Mesendoderm (in vitro differentiated cells): ENCODE data around the gene FOXE3.

Experiments used
- DNase-seq: peaks from one replicate; pipeline ENCODE4 v3.0.0; 2013
- H2AK5ac ChIP-seq: 2 replicates; pipeline ENCODE4 v1.6.1; 2013; ENCODE audit warnings: low read length, inconsistent platforms
- H2BK120ac ChIP-seq: 2 replicates; pipeline ENCODE4 v1.6.1; 2013; ENCODE audit warnings: low read depth, mild to moderate bottlenecking, low read length, moderate library complexity, mixed read lengths
- H2BK15ac ChIP-seq: replicated peaks from 2 replicates; pipeline ENCODE4 v1.6.1; 2013; ENCODE audit warnings: low read depth, mild to moderate bottlenecking, moderate library complexity
- H2BK5ac ChIP-seq: 2 replicates; pipeline ENCODE4 v1.6.1; 2013; ENCODE audit warnings: low read length, inconsistent platforms
- H3K18ac ChIP-seq: 2 replicates; pipeline ENCODE4 v1.6.1; 2013; ENCODE audit warnings: mild to moderate bottlenecking, low read length, mixed read lengths
- H3K23ac ChIP-seq: one replicate; pipeline ENCODE4 v1.6.1; 2013; ENCODE audit warnings: low read length
- H3K27ac ChIP-seq: 2 replicates; pipeline ENCODE4 v1.5.1; 2013; ENCODE audit warnings: low read depth, mild to moderate bottlenecking, inconsistent platforms, low read length, moderate library complexity
- H3K27me3 ChIP-seq: 2 replicates; pipeline ENCODE4 v1.6.1; 2013; ENCODE audit warnings: low read length, control low read depth, mild to moderate bottlenecking, inconsistent platforms; ENCODE audit not compliant: insufficient read depth, poor library complexity
- H3K36me3 ChIP-seq: 2 replicates; pipeline ENCODE4 v1.6.1; 2013; ENCODE audit warnings: low read length, inconsistent platforms; ENCODE audit not compliant: control insufficient read depth, insufficient read depth
- H3K4ac ChIP-seq: one replicate; pipeline ENCODE4 v1.6.1; 2013; ENCODE audit warnings: low read depth, mild to moderate bottlenecking, low read length, moderate library complexity
- H3K4me1 ChIP-seq: 2 replicates; pipeline ENCODE4 v1.6.1; 2013; ENCODE audit warnings: low read depth, low read length, inconsistent platforms; ENCODE audit not compliant: control insufficient read depth
- H3K4me2 ChIP-seq: 2 replicates; pipeline ENCODE4 v1.6.1; 2013; ENCODE audit warnings: low read length
- H3K4me3 ChIP-seq: 2 replicates; pipeline ENCODE4 v1.5.1; 2013; ENCODE audit warnings: mild to moderate bottlenecking, low read length
- H3K56ac ChIP-seq: one replicate; pipeline ENCODE4 v1.6.1; 2013; ENCODE audit warnings: low read length
- H3K79me1 ChIP-seq: 2 replicates; pipeline ENCODE4 v1.6.1; 2013; ENCODE audit warnings: low read length, inconsistent platforms
- H3K79me2 ChIP-seq: 2 replicates; pipeline ENCODE4 v1.6.1; 2013; ENCODE audit warnings: mild to moderate bottlenecking, low read length; ENCODE audit not compliant: control insufficient read depth, insufficient read depth
- H3K9ac ChIP-seq: 2 replicates; pipeline ENCODE4 v1.6.1; 2013; ENCODE audit warnings: low read length, inconsistent platforms
- H4K5ac ChIP-seq: one replicate; pipeline ENCODE4 v1.6.1; 2013; ENCODE audit warnings: low read length
- H4K8ac ChIP-seq: one replicate; pipeline ENCODE4 v1.6.1; 2013; ENCODE audit warnings: low read depth, mild to moderate bottlenecking, control low read depth, low read length, moderate library complexity
- WGBS: extraction: QIAGEN DNeasy Blood & Tissue Kit; methylation state at CpG from one replicate; pipeline ENCODE4 v1.1.7; 2013; ENCODE audit warnings: low lambda C conversion rate, missing lambda C conversion rate; ENCODE audit not compliant: insufficient coverage; ENCODE audit errors: extremely low coverage; 5-methylcytosine and 5-hydroxymethylcytosine counted together

Gene FOXE3

GRCh38 chr1:47444562-47445465 is 28.7 kb downstream of the FOXE3 start:
- H3K4me3 ChIP-seq = no peak overlapping the region
- H3K4me1 ChIP-seq = peaks cover 7% of the 10 kb centered on the region
- no peak overlapping the region for H2BK5ac ChIP-seq
- peak overlapping the region; percentile 58 for H3K4me2 ChIP-seq
- no peaks in the 10 kb centered on the region for H3K79me2 ChIP-seq
- no peak overlapping the region for H2BK120ac ChIP-seq
- no peak overlapping the region for H2BK15ac ChIP-seq
- WGBS = no CpG with 5 or more reads among the region's 73 CpGs
- no peak overlapping the region for H3K23ac ChIP-seq
- H3K56ac ChIP-seq = peak overlapping the region; percentile 78
- H2AK5ac ChIP-seq = no peak overlapping the region
- no peak overlapping the region for H4K8ac ChIP-seq
- peaks cover 95% of the 10 kb centered on the region for H3K27me3 ChIP-seq
- no peak overlapping the region for H4K5ac ChIP-seq
- no peak overlapping the region for H3K18ac ChIP-seq
- DNase-seq = peak; percentile 57
- no peak overlapping the region for H3K4ac ChIP-seq
- peak overlapping the region; percentile 25 for H3K9ac ChIP-seq
- H3K36me3 ChIP-seq = no peaks in the 10 kb centered on the region
- H3K27ac ChIP-seq = no peak overlapping the region
- H3K79me1 ChIP-seq = no peaks in the 10 kb centered on the region

DNA sequence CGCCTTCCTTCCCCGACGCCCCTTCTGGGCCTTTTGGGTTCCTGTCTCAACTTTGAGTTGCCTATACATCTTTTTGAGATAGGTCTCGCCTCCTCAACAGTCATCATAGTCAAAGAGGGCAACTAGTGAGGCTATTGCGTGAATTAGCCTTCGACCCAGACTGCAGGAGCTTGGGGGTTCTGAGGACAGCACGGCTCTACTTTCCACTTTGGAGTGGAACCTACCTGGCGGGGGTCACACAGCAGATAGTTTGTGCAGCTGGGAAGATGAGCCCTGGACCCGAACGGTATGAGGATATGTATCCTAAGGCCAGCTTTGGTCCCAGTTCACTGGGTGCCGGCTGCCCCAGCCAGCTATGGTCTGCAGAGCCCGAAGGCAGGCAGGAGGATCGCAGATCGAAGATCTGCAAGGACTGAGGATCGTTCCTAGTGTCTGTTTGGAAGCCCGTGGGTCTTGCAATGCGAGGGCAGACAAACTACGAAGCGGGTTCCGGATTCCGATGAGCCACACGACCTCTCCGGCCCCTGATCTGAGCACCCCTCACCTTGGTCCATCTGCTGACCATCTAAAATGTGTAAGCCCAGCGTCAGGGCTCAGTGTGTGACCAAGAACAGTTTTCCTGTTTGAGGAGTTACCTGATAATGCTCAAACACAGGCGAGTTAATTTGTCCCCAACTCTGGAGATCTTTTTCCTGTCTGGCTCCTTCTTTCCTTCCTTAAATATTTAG is 29.9 kb downstream of the FOXE3 start:
- H2BK15ac ChIP-seq = no peak overlapping the region
- H3K23ac ChIP-seq = peak overlapping the region; percentile 32
- H3K4me3 ChIP-seq = no peak overlapping the region
- no peak overlapping the region for H2BK120ac ChIP-seq
- no peak for DNase-seq
- no peak overlapping the region for H3K9ac ChIP-seq
- H2BK5ac ChIP-seq = no peak overlapping the region
- WGBS = no CpG with 5 or more reads among the region's 25 CpGs
- H4K8ac ChIP-seq = no peak overlapping the region
- no peak overlapping the region for H3K4me2 ChIP-seq
- no peak overlapping the region for H3K56ac ChIP-seq
- no peak overlapping the region for H4K5ac ChIP-seq
- no peaks in the 10 kb centered on the region for H3K79me2 ChIP-seq
- no peak overlapping the region for H3K18ac ChIP-seq
- H3K4ac ChIP-seq = no peak overlapping the region
- no peak overlapping the region for H3K27ac ChIP-seq
- H3K27me3 ChIP-seq = peaks cover 88% of the 10 kb centered on the region
- no peaks in the 10 kb centered on the region for H3K79me1 ChIP-seq
- H2AK5ac ChIP-seq = no peak overlapping the region
- H3K4me1 ChIP-seq = peaks cover 7% of the 10 kb centered on the region
- H3K36me3 ChIP-seq = no peaks in the 10 kb centered on the region

- no CpG with 5 or more reads among the region's 4 CpGs for WGBS
- Histone ChIP-seq H3K36me3 (no peaks in the 10 kb centered on the region), H3K23ac (no peak overlapping the region), H3K9ac (no peak overlapping the region), H2BK5ac (no peak overlapping the region), H3K56ac (no peak overlapping the region), H3K18ac (no peak overlapping the region), H3K79me1 (no peaks in the 10 kb centered on the region), H3K4me2 (no peak overlapping the region), H3K4ac (no peak overlapping the region), H4K8ac (no peak overlapping the region), H3K79me2 (no peaks in the 10 kb centered on the region), H4K5ac (no peak overlapping the region), H3K27ac (no peak overlapping the region), H3K4me1 (peaks cover 7% of the 10 kb centered on the region), H3K4me3 (no peak overlapping the region), H2AK5ac (no peak overlapping the region), H3K27me3 (peaks cover 64% of the 10 kb centered on the region), H2BK15ac (no peak overlapping the region), H2BK120ac (no peak overlapping the region)
- DNase-seq = no peak
Measured at GRCh38 chr1:47448462-47449222, 32.6 kb downstream of the FOXE3 start.

DNA sequence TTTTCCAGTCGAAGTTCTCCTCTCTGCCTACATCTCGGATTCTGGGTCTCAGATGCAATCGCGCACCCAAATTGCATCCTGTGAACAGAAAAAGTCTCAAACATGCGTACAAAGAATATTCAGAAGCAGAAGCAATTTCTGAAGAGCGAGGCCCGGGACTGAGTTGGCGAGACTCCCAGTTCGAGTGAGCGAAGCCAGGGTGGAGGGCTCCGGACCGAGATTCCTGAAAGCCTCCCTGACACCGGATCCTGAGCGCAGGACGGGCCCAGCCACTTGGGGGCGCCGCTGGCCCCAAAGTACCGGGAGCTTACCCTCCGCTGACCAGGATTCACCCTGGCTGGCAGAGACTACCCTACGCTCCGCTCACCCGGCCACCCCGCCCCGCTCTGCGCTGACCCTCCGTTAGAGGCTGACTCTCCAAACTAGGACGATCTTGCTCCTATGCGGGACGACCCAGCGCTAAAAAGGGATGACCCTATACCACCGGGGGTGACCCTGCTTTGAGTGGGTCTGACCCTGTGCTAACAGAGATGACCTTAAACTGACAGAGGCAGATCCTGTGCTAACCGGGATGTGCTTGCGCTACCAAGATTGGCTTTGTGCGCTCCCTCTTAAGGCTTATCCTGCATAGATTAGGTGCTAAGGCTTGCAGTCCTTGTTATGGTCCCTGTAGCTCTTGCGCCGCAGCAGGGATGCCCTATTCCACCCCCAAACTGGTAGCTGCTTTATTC is 33.9 kb downstream of the FOXE3 start:
- DNase-seq = peak; percentile 73

GRCh38 chr1:47450606-47451005 is 34.5 kb downstream of the FOXE3 start:
- Histone ChIP-seq H2BK5ac (no peak overlapping the region), H4K8ac (no peak overlapping the region), H3K4me2 (no peak overlapping the region), H3K4me3 (no peak overlapping the region), H3K79me1 (no peaks in the 10 kb centered on the region), H3K79me2 (no peaks in the 10 kb centered on the region), H4K5ac (no peak overlapping the region), H3K56ac (no peak overlapping the region), H3K27me3 (peaks cover 44% of the 10 kb centered on the region), H3K4me1 (no peaks in the 10 kb centered on the region), H3K23ac (no peak overlapping the region), H3K36me3 (no peaks in the 10 kb centered on the region), H2BK120ac (no peak overlapping the region), H3K27ac (no peak overlapping the region), H3K4ac (no peak overlapping the region), H2BK15ac (no peak overlapping the region), H3K18ac (no peak overlapping the region), H3K9ac (no peak overlapping the region), H2AK5ac (no peak overlapping the region)
- no CpG with 5 or more reads among the region's 4 CpGs for WGBS
- DNase-seq = no peak

More for the DNA sequence above, 33.9 kb downstream of the FOXE3 start:
- H4K5ac ChIP-seq = no peak overlapping the region
- H3K4me1 ChIP-seq = peaks cover under 1% of the 10 kb centered on the region
- no peaks in the 10 kb centered on the region for H3K36me3 ChIP-seq
- no peak overlapping the region for H2BK120ac ChIP-seq
- H3K79me1 ChIP-seq = no peaks in the 10 kb centered on the region
- H3K4ac ChIP-seq = no peak overlapping the region
- H3K56ac ChIP-seq = no peak overlapping the region
- H2BK15ac ChIP-seq = no peak overlapping the region
- no peak overlapping the region for H3K4me3 ChIP-seq
- no peak overlapping the region for H4K8ac ChIP-seq
- no peak overlapping the region for H3K18ac ChIP-seq
- no CpG with 5 or more reads among the region's 36 CpGs for WGBS
- H3K4me2 ChIP-seq = peak overlapping the region; percentile 18
- no peak overlapping the region for H2BK5ac ChIP-seq
- H3K27ac ChIP-seq = no peak overlapping the region
- H3K23ac ChIP-seq = no peak overlapping the region
- no peak overlapping the region for H2AK5ac ChIP-seq
- peak overlapping the region; percentile 20 for H3K9ac ChIP-seq
- H3K27me3 ChIP-seq = peaks cover 50% of the 10 kb centered on the region
- no peaks in the 10 kb centered on the region for H3K79me2 ChIP-seq
